Right forelimb (tissue), 1 donor: ENCODE results near the gene RAB14.

Source experiments
- DNase-seq: peaks from one replicate; pipeline ENCODE4 v3.0.0-alpha.2; 2018

Gene RAB14

GRCh38 chr9:121201738-121202533, at the start of gene RAB14:
RAB14 (minus strand) TSS chr9:121201869; CDS start chr9:121193412, 8,457 bp downstream.
- peak; percentile 100 for DNase-seq

- no peak for DNase-seq
Observed at GRCh38 chr9:121249563-121249962, 47.9 kb upstream of the RAB14 start.

- DNase-seq: no peak
Observed at GRCh38 chr9:121246821-121247561, 45.3 kb upstream of the RAB14 start.

- DNase-seq: no peak
Observed at GRCh38 chr9:121242959-121243346, 41.3 kb upstream of the RAB14 start.

- DNase-seq: no peak
Observed at GRCh38 chr9:121242219-121242958, 40.7 kb upstream of the RAB14 start.

GRCh38 chr9:121240472-121241135, 38.9 kb upstream of the RAB14 start:
- DNase-seq: no peak

- DNase-seq: no peak
Observed at GRCh38 chr9:121239851-121240250, 38.2 kb upstream of the RAB14 start.

GRCh38 chr9:121239071-121239470, 37.4 kb upstream of the RAB14 start:
- DNase-seq: no peak

GRCh38 chr9:121237916-121238315, 36.2 kb upstream of the RAB14 start:
- DNase-seq: no peak

GRCh38 chr9:121235512-121235911, 33.8 kb upstream of the RAB14 start:
- no peak for DNase-seq

- DNase-seq: no peak
Observed at GRCh38 chr9:121234832-121235161, 33.1 kb upstream of the RAB14 start.

- no peak for DNase-seq
Observed at GRCh38 chr9:121233906-121234831, 32.5 kb upstream of the RAB14 start.

GRCh38 chr9:121232251-121232650, 30.6 kb upstream of the RAB14 start:
- DNase-seq: no peak

- DNase-seq: no peak
Observed at GRCh38 chr9:121230256-121230655, 28.6 kb upstream of the RAB14 start.

GRCh38 chr9:121227862-121228261, 26.2 kb upstream of the RAB14 start:
- no peak for DNase-seq

GRCh38 chr9:121226175-121226574, 24.5 kb upstream of the RAB14 start:
- DNase-seq: no peak

GRCh38 chr9:121225240-121225639, 23.6 kb upstream of the RAB14 start:
- DNase-seq: no peak

- no peak for DNase-seq
Observed at GRCh38 chr9:121222524-121223171, 21.0 kb upstream of the RAB14 start.

- DNase-seq: no peak
Observed at GRCh38 chr9:121221664-121222055, 20.0 kb upstream of the RAB14 start.

GRCh38 chr9:121220996-121221663, 19.5 kb upstream of the RAB14 start:
- DNase-seq: no peak

GRCh38 chr9:121219530-121219929, 17.9 kb upstream of the RAB14 start:
- DNase-seq: no peak
